GM19467 (cell line): ENCODE measurements around the gene TMEM156.

Source experiments
- ATAC-seq: cut with Tn5 transposase; IDR thresholded peaks from one replicate; pipeline ENCODE4 v1.9.1; 2021; ENCODE audit warnings: mild to moderate bottlenecking, moderate library complexity; ENCODE audit not compliant: unreplicated experiment

The TMEM156 gene

GRCh38 chr4:38928568-38928967 lies 103.6 kb downstream of the TMEM156 start:
- no peak for ATAC-seq

GRCh38 chr4:38926896-38927295 lies 105.3 kb downstream of the TMEM156 start:
- no peak for ATAC-seq

GRCh38 chr4:38925492-38926413 lies 106.5 kb downstream of the TMEM156 start:
- no peak for ATAC-seq

GRCh38 chr4:38924353-38924752 lies 107.9 kb downstream of the TMEM156 start:
- no peak for ATAC-seq

GRCh38 chr4:38923746-38924145 lies 108.5 kb downstream of the TMEM156 start:
- ATAC-seq, result no peak

- ATAC-seq, result no peak
Measured at GRCh38 chr4:38921151-38921550, 111.1 kb downstream of the TMEM156 start.

- ATAC-seq, result no peak
Measured at GRCh38 chr4:38920677-38921076, 111.5 kb downstream of the TMEM156 start.

- no peak for ATAC-seq
Measured at GRCh38 chr4:38920186-38920585, 112.0 kb downstream of the TMEM156 start.

- ATAC-seq, result no peak
Measured at GRCh38 chr4:38919494-38919893, 112.7 kb downstream of the TMEM156 start.

- ATAC-seq, result no peak
Measured at GRCh38 chr4:38917481-38918025, 114.7 kb downstream of the TMEM156 start.
